ENCODE measurements around the gene OR1N2.

- TF ChIP-seq CTCF (IDR thresholded peaks at IDR 0.05) = no peak
- no peak for TF ChIP-seq POLR2AphosphoS5 (IDR thresholded peaks at IDR 0.05)
- TF ChIP-seq POLR2A (IDR thresholded peaks at IDR 0.05) = no peak
Measured at GRCh38 chr9:122527193-122527592, 25.7 kb upstream of the OR1N2 start, which contains the start of gene OR1N1.

Measured in suprapubic skin (tissue), 4 donors.